Measurements from ENCODE around the gene RPLP1.

RPLP1 gene

GRCh38 chr15:69472046-69472445 is 19.4 kb downstream of the RPLP1 start:
- no peaks in the 10 kb centered on the region for H3F3A ChIP-seq (ENCODE audit: control insufficient read depth, insufficient read depth)
- no peak overlapping the region for H3K4me2 ChIP-seq (ENCODE audit: low read length)

GRCh38 chr15:69472562-69472961 is 19.9 kb downstream of the RPLP1 start:
- TF ChIP-seq CTCF (IDR thresholded peaks at IDR 0.05; ENCODE audit: low read depth, low read length, poor library complexity, severe bottlenecking) (no peak), EZH2phosphoT487 (IDR thresholded peaks at IDR 0.05; ENCODE audit: borderline replicate concordance, low read length) (no peak)
- H3K4me3 ChIP-seq (ENCODE audit: low read length), result no peak overlapping the region
- H3F3A ChIP-seq (ENCODE audit: control insufficient read depth, insufficient read depth), result no peaks in the 10 kb centered on the region
- H3K4me2 ChIP-seq (ENCODE audit: low read length), result no peak overlapping the region
- peaks cover 6% of the 10 kb centered on the region for H3K27me3 ChIP-seq (ENCODE audit: control insufficient read depth, low read length)
- H3K27ac ChIP-seq (ENCODE audit: low read depth, low read length), result no peak overlapping the region
- no peaks in the 10 kb centered on the region for H4K20me1 ChIP-seq (ENCODE audit: control insufficient read depth, insufficient read depth, low read depth, low read length)
- no peaks in the 10 kb centered on the region for H3K36me3 ChIP-seq (ENCODE audit: control insufficient read depth, low read length)
- H3K9me2 ChIP-seq (replicated peaks; ENCODE audit: control insufficient read depth, low read length), result no peaks in the 10 kb centered on the region
- H3K79me2 ChIP-seq (ENCODE audit: control insufficient read depth, low read length), result no peaks in the 10 kb centered on the region
- no peaks in the 10 kb centered on the region for H3K9me3 ChIP-seq (ENCODE audit: control insufficient read depth, insufficient read depth, low read length)
- no peaks in the 10 kb centered on the region for H3K4me1 ChIP-seq (ENCODE audit: control insufficient read depth, low read length)

More at GRCh38 chr15:69472046-69472445, 19.4 kb downstream of the RPLP1 start:
- Histone ChIP-seq H3K36me3 (ENCODE audit: control insufficient read depth, low read length) (no peaks in the 10 kb centered on the region), H3K4me1 (ENCODE audit: control insufficient read depth, low read length) (no peaks in the 10 kb centered on the region), H4K20me1 (ENCODE audit: control insufficient read depth, insufficient read depth, low read depth, low read length) (no peaks in the 10 kb centered on the region), H3K79me2 (ENCODE audit: control insufficient read depth, low read length) (no peaks in the 10 kb centered on the region), H3K9me3 (ENCODE audit: control insufficient read depth, insufficient read depth, low read length) (no peaks in the 10 kb centered on the region), H3K27ac (ENCODE audit: low read depth, low read length) (no peak overlapping the region), H3K9me2 (replicated peaks; ENCODE audit: control insufficient read depth, low read length) (no peaks in the 10 kb centered on the region), H3K4me3 (ENCODE audit: low read length) (no peak overlapping the region), H3K27me3 (ENCODE audit: control insufficient read depth, low read length) (peaks cover 7% of the 10 kb centered on the region)
- no peak for TF ChIP-seq EZH2phosphoT487 (IDR thresholded peaks at IDR 0.05; ENCODE audit: borderline replicate concordance, low read length)
- no peak for TF ChIP-seq CTCF (IDR thresholded peaks at IDR 0.05; ENCODE audit: low read depth, low read length, poor library complexity, severe bottlenecking)

GRCh38 chr15:69474291-69474690 is 21.7 kb downstream of the RPLP1 start:
- TF ChIP-seq CTCF (IDR thresholded peaks at IDR 0.05; ENCODE audit: low read depth, low read length, poor library complexity, severe bottlenecking) (no peak), EZH2phosphoT487 (IDR thresholded peaks at IDR 0.05; ENCODE audit: borderline replicate concordance, low read length) (no peak)
- Histone ChIP-seq H3K4me3 (ENCODE audit: low read length) (no peak overlapping the region), H3K4me2 (ENCODE audit: low read length) (no peak overlapping the region), H3F3A (ENCODE audit: control insufficient read depth, insufficient read depth) (no peaks in the 10 kb centered on the region), H3K79me2 (ENCODE audit: control insufficient read depth, low read length) (no peaks in the 10 kb centered on the region), H3K27me3 (ENCODE audit: control insufficient read depth, low read length) (peaks cover 7% of the 10 kb centered on the region; the same call in 1 of the 2 replicates), H3K4me1 (ENCODE audit: control insufficient read depth, low read length) (0 out of 2 replicates have a peak, but pooled peaks cover 4% of the 10 kb centered on the region), H3K9me2 (replicated peaks; ENCODE audit: control insufficient read depth, low read length) (no peaks in the 10 kb centered on the region), H3K27ac (ENCODE audit: low read depth, low read length) (no peak overlapping the region), H4K20me1 (ENCODE audit: control insufficient read depth, insufficient read depth, low read depth, low read length) (no peaks in the 10 kb centered on the region), H3K9me3 (ENCODE audit: control insufficient read depth, insufficient read depth, low read length) (no peaks in the 10 kb centered on the region), H3K36me3 (ENCODE audit: control insufficient read depth, low read length) (no peaks in the 10 kb centered on the region)

All from DOHH2 (cell line).